NCI-H2081 treated with DMSO at 0.1 percent for 48 hours (cell line): ENCODE measurements around the gene TRPM2.
"Not testable (repeated sequence)": the region's sequence is repeated elsewhere in the genome, so short reads cannot be mapped to it uniquely, and the experiment has no call there.

ENCODE experiments used
- DNase-seq: peaks from one replicate; lab custom pipeline; 2025; lab: John Stamatoyannopoulos, UW

TRPM2 gene

DNA sequence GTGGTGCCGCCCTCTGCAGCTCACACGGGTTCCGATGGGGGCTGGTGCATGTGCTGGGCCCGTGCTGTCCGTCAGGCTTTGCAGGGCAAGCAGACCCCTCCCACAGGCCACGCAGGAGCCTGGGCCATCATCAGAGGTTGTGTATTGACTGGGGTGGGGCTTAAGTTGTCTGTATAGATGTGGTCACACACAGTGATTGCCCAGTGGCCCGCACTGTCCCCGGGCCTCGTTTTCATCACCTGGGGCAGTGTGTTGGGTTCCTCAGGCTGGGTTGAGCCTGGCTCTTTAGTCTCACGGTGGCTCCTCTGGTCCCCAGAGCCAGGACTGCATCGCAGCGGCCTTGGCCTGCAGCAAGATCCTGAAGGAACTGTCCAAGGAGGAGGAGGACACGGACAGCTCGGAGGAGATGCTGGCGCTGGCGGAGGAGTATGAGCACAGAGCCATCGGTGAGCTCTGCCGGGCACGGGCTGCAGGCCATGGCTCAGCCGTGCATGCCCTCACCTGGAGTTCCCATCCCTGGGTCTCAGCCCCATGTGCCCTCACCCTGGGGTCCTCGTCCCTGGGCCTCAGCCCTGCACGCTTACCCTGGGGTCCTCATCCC, 44.1 kb downstream of the TRPM2 start:
- no peak for DNase-seq

DNA sequence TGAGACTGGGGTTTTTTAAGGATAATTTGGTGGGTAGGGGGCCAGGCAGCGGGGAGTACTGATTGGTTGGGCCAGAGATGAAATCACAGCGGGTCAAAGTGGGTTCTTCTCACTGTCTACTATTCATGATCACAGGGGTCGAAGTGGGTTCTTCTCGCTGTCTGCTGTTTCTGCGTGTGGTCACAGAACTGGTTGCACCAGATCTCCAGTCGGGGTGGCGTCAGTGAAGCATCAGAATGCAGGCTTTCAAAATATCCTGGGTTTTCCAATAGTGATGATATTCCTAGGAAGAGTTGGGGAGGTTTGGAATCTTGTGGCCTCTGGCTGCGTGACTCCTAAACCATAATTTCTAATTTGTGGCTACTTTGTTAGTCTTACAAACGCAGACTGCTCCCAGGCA, 45.1 kb downstream of the TRPM2 start:
- no peak for DNase-seq

DNA sequence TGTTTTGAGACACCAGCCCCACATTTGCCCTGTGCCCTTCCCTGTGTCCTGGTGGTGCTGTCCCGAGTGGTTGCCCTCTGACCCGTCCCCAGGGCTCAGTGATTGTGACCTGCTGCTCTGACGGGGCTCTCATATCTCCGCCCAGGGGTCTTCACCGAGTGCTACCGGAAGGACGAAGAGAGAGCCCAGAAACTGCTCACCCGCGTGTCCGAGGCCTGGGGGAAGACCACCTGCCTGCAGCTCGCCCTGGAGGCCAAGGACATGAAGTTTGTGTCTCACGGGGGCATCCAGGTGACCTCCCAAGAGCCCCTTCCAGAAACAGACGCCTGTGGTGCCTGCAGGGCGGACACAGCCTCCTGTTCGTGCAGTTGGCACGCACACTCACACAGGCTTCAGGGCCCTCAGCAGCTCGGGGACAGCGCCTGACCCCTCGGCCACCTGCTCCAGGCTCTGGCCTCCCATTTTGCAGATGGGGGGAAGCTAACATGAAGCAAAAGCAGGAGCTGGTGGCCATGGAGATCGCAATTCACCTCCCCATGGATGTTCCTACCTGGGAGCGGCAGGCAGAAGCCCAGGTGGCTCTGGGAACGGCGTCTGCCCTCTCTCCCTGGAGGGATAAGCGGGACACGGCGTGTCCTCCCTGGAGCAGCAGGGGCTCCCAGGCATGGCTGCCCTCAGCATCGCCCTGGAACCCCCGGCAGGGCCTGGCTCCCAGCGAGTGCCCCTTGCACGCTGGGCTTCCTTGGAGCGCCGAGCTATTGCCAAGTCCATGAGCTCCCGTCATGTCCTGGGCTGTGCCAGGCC, 45.9 kb downstream of the TRPM2 start:
- DNase-seq: no peak

DNA sequence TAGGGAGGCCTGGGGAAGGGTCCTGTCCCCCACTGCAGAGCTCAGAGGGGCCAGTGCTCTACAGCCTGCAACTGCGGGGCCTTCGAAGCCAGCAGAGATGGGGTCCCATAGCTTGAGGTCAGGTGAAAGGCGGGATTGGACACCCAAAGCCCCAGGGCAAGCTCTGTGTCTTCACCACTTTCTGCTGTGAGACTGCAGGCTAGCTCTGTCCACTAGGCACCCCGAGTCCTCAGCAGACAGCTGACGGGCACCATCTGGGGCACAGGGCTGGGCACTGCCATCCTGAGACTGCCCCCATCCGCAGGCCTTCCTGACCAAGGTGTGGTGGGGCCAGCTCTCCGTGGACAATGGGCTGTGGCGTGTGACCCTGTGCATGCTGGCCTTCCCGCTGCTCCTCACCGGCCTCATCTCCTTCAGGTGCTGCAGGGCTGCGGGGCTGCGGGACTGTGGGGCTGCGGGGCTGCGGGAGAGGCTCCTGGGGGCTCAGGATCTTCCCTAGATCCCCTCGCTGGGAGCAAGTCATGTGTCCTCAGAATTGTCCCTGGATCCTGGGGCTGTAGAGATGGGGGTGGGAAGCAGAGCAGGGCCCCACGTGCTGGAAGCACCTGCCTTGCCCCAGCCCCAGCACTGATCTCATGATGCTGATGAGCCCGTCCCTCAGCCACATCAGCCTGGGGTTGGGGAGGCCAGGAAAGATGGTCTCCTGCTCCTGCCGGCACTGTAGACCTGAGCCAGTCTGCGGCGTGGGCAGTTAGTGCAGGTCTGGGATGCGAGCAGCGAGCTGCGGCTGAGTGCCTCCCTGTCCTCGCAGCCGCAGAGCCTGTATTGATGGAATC, 46.8 kb downstream of the TRPM2 start:
- DNase-seq: no peak

DNA sequence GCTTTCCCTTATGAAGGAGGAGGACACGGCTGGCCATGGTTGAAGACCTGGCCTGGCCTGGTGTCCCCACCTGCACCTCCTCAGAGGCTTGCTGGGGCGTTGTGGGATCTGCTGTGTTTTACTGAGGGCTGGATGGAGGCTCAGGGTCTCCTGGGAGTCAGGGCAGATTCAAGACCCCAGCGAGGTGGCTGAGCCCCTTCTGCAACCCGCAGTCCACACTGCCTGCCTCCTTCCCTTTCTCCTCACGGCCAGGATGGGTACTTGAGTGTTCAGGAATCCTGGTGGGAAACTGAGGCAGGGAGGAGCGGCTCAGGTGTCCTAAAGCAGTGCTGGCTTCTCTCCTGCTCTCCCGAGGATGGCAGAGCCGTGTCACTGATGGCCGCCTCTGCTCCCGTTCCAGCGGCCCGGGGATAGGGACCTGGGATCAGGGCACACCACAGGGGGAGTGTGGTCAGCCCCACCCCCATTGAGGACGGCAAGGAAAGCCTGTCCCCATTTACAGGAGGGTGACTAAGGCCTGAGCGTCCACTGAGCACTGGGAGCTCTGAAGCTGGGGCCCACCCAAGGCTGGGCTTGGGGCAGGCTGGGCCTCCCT, 47.5 kb downstream of the TRPM2 start:
- DNase-seq: no peak

DNA sequence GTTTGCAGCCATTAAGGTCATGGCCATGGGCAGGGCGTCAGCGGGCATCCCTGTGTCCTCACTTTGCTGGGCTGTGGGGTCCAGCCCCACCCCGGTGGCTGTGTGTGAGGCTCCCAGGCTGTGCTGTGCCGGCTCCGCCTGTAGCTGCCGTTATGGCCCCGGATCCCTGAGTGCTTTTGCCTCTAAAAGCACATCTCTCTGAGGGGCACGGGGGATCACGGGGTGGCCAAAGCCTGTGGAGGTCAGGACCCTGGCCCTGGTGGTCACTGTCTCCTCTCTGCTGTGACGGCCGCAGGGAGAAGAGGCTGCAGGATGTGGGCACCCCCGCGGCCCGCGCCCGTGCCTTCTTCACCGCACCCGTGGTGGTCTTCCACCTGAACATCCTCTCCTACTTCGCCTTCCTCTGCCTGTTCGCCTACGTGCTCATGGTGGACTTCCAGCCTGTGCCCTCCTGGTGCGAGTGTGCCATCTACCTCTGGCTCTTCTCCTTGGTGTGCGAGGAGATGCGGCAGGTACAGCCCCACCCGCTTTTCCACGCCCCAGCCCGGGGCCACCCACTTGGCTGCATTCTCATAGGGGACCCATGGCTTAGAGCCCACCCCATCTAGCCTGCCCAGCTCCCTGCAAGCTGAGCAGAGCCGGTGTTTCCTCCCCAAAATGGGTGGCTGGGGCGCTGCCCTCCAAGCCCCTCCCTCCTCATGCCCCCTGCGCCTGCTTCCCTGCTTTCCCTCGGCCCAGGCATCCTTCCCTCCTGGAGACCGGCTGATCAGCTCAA, 48.2 kb downstream of the TRPM2 start:
- no peak for DNase-seq

DNA sequence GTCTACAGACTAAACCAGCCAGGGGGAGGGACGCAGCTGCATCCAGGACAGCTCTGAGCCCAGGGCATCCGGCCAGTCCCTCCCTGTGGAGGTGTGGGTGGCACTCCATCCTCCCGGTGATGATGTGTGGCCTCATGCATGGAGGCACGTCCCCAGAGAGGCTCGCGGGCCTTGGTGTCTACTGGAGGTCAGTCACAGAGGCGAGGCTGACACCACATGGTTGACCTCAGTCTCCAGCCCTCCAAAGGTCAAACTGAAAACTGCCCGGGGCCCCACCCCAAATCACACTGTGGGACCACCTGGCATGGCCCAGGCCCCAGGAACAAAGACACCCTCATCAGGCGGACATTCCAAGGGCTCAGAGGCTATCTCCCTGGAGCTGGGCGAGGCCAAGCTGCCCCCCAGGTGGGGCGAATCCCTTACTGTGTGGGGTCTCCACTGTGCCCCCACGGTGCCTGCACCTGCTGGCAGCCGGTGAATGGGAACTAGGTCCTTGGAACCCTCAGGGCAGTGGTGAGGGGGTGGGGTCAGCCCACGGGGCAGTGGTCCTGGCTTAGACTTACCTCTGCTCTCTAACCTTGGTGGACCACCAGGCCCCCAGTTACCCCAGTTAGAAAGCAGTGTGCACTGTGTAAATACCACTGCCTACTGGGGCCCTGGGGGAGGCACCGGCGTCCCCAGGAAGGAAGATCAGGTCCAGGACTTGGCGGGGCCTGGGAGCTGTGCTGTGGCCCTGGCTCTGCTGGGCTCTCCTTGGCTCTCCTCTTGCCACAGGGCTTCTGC, 49.1 kb downstream of the TRPM2 start:
- DNase-seq: no peak

DNA sequence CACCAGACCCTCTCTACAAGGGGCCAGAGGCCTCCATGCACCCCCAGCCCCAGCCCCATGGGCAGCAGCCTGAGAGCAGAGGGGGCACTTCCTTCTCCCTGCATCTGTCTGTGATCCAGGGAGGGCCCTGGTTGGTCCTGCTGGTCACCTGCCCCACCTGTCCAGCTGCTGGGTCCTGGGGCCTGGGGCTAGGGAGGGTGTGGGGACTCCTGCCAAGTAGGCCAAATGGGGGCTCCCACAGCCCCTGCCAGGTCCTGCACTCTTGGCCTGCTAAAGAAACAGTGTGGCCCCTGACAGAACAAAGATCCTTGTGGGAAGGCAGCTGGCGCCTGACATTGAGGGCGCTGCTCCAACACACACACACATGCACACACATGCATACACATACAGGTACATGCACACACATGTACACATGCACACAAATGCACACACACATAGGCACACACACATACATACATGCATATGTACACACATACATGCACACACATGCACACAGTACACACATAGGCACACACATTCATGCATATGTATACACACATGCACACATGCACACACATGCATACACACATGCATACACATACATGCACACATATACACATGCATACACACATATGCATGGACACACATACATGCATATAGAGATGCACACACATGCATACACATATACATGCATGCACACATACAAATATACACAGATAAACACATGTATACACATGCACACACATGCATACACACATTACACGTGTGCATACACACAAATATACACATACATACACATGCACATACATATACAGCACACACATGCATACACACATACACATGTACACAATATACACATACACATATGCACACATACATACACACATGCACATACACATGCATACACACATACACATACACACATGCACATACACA, 49.9 kb downstream of the TRPM2 start:
- DNase-seq: no peak

DNA sequence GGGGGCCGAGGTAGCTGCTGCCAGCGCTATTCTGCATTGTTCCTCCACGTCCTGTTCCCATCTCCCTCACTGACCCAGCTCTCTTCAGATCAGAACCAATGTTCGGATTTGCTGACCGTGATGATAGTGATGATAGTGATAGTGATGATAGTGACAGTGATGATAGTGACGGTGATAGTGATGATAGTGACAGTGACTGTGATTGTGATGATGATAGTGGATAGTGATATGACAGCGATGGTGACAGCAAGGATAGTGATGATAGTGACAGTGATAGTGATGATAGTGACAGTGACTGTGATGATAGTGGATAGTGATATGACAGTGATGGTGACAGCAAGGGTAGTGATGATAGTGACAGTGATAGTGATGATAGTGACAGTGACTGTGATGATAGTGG, 51.1 kb downstream of the TRPM2 start:
- not testable (repeated sequence) for DNase-seq

DNA sequence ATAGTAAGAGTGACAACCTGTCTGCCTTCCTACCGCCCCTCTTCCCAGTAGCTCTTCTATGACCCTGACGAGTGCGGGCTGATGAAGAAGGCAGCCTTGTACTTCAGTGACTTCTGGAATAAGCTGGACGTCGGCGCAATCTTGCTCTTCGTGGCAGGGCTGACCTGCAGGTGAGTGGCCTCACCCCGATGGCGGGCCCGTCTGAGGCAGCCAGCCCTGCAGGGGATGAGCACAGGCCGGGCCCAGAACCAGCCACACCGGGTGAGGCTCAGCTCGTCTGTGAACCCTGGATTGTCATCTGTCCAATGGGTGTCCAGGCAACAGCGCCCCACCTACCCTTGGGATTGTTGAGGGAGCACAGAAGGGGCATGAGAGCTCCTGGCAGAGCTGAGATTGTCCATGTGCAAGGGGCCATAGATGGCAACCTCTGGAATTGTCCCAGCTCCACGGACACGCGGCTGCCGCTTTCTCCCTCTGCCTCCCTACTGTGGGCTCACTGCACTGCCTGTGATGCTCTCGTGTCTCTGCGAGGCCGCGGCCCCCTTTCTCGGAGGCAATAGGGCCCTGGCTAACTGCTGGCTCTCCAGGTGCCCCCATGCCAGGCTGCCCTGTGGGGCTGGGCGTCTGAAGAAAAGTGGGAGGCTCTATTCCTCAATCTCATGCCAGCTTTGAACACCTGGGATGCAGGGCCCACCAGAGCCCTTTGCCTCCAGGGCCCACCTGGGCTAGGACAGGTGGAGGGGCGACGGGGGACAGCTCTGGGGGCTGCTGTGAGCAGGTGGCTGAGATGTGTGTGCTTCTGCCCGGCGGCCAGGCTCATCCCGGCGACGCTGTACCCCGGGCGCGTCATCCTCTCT, 51.9 kb downstream of the TRPM2 start:
- no peak for DNase-seq

DNA sequence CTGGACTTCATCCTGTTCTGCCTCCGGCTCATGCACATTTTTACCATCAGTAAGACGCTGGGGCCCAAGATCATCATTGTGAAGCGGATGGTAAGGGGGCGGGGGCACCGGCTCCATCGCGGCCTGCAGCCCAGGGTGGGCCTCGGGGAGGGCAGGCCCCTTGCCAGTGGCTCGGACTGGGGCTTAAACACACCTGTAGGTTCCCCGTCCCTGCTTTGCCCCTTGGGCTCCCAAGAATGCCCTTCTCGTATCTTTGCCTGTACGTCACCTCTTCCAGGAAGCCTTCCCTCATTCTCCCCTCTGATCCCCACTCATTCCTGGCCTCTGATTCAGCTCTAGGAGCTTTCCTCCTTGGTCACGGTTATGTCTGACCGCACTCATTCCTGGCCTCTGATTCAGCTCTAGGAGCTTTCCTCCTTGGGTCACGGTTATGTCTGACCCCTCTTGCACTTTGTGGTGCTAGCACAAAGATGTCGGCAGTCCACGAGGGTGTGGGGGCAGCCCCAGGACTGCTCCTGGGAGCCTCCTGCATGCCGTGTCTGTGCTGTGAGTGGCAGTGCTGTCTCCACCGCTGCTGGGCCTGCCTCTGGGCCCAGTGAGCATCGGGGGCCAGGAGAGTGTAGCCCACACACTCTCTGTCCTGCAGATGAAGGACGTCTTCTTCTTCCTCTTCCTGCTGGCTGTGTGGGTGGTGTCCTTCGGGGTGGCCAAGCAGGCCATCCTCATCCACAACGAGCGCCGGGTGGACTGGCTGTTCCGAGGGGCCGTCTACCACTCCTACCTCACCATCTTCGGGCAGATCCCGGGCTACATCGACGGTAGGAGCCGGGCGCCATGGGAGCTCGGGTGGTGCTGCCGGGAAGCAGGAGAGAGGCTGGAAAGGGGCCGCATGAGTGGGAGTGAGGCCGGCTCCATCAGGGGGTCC, 52.8 kb downstream of the TRPM2 start:
- DNase-seq: no peak

DNA sequence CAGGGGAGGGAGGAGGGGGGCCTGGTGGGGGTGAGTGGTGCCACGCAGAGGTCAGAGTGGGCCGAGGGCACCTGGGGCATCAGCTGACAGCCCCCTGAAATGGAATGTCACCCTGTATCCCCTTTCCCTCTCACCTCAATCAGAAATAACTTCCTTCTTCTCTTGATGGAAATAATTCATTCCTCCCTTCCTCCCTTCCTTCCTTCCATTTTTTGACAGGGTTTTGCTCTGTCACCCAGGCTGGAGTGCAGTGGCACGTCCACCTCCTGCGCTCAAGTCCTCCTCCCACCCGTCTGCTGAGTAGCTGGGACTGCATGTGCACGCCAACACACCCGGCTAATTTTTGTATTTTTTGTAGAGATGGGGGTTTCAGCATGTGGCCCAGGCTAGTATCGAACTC, 53.5 kb downstream of the TRPM2 start:
- no peak for DNase-seq

DNA sequence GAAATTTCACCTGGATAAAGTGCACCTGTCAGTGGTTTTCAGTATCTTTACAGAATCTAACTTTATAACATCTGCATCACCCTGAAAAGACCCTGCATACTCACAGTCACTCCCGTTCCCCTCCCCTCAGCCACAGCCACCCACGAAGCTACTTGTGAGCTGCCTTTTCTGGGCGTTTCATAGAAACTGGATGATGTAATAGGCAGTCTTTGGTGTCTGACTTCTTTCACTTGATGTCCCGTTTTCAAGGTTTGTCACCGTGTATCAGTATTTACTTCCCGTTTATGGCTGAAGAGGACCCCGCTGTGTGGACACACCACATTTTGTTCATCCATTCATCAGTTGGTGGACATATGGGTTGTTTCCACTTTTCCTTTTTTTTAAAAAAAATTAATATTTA, 54.1 kb downstream of the TRPM2 start:
- DNase-seq: no peak

DNA sequence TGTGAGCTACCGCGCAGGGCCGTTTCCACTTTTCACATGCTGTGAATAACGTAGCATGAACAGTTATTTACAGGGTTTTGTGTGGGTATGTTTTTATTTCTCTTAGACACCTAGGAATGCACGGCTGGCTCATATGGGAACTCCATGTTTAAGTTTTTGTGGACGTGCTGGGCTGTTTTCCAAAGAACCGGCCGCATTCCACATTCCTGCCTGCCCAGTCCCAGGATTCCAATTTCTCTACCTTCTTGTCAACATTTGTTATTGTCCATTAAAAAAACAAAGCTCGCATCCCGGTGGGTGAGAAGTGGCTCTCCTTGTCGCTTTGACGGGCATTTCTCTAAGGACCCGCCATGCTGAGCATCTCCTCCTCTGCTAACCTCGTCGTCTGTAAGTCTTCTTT, 54.8 kb downstream of the TRPM2 start:
- no peak for DNase-seq

DNA sequence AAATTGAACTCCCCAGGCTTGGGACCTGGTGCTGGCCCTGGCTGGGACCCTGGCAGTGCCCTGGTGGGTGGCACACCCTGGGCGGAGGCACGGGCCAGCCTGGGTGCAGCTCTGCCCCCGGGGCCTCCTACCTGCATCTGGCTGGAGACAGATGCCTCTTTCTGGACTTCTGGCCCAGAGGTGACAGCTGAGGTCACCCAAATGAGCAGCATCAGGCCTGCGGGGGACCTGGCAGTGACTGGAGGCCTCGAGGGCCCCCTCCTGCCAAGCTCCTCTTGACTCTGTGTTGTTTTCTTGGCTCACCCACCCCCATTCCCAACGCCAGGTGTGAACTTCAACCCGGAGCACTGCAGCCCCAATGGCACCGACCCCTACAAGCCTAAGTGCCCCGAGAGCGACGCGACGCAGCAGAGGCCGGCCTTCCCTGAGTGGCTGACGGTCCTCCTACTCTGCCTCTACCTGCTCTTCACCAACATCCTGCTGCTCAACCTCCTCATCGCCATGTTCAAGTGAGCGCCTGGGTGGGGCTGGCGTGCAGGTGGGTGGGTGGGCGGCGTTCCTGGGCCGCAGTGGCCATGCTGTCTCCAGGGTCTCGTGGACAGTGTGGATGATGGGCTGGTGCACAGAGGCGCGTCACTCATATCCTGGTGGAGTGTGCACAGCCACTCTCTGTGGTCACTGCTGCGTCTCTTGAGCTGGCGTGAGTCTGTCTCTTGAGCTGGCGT, 60.3 kb downstream of the TRPM2 start:
- no peak for DNase-seq

DNA sequence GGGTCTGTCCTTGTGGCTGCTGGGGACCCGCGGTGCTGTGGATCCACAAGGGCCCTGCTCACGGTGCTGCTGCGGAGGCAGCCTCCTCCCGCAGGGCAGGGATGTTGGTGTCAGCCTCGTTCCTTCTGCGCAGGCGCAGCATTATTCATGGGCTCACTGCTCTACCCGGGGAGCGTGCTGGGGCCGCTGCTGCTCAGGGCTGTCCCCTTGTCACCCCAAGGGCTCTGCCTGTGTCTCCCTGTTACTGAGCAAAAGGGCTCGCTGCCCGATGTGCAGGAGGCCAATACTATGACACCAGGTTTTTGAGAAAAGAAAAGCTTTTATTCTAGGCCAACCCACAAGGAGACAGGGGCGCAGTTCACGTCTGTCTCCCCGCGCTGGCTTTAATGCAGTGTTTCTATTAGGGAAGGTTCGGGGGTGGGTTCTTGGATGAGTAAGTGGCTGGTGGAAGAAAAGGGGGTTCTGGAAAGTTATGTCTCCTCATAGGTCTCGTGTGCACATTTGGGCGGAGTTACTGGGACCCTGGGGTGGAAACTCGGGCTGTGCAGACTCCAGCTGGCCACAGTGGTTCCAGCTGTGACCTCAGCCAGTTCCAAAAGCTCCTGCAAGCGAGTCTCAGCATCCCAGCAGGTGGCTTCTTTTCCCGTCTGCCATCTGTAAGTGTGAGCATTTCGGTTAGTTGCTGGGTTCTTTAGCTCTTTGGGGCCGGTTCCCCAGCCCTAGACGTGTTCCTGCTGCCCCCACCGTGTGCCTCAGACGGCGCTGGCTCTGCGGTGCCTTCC, 61.1 kb downstream of the TRPM2 start:
- no peak for DNase-seq
